NCI-H146 treated with DMSO at 0.1 percent for 48 hours (cell line): ENCODE results near the gene LRRC4.

Experiments
- DNase-seq: peaks from one replicate; lab custom pipeline; 2025; ENCODE audit not compliant: unreplicated experiment; lab: John Stamatoyannopoulos, UW

LRRC4 gene

GRCh38 chr7:127981965-127982364 is 49.3 kb downstream of the LRRC4 start:
- DNase-seq = no peak

GRCh38 chr7:127980901-127981300 is 50.3 kb downstream of the LRRC4 start:
- no peak for DNase-seq

DNA sequence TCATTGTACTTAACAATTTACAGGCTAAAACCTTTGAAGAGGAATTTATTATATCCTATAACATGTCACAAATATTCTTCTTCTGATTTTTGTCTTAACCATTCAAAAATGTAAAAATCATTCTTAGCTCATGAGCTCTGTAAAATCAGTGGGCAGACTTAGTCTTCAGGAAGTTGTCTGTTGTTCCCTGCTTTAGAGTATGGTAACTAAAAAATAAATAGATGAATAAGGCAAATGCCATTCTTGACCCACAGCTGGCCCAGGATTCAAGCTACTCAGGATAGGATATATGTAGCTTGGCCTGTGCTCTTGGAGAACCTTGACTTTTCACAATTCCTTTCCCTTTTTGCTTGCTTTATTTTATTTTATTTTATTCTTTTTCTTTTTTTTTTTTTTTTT is 51.5 kb downstream of the LRRC4 start:
- DNase-seq = no peak

- no peak for DNase-seq
Measured at GRCh38 chr7:127979113-127979727, 52.0 kb downstream of the LRRC4 start.

DNA sequence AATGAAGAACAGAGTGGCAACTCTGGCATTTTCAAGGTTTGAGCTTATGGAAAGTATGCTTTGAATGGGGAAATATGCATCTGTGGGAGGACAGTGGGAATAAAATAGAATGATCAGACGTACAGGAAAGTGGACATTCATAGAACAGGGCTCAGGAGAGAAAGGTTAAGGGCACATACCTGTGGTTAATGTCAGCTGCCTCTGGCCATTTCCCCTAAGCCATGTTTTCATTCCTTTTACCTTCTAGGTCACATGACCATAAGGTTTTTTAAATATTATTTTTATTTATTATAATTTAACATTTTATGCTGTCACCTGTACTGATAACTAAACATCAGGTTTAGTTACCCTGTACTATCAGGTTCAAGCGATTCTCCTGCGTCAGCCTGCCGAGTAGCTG is 52.8 kb downstream of the LRRC4 start:
- no peak for DNase-seq
